HG03558 (cell line): Measurements from ENCODE around the gene CLDN15.

Source experiments
- ATAC-seq: cut with Tn5 transposase; IDR thresholded peaks from one replicate; pipeline ENCODE4 v1.9.1; 2021; ENCODE audit warnings: moderate number of reproducible peaks; ENCODE audit not compliant: unreplicated experiment; ENCODE audit errors: extremely low read depth

The CLDN15 gene

GRCh38 chr7:101245147-101245668 lies 7.6 kb upstream of the CLDN15 start:
- ATAC-seq, result no peak

- ATAC-seq, result peak; percentile 69
Observed at GRCh38 chr7:101244375-101245146, 7.0 kb upstream of the CLDN15 start, which contains the start of gene FIS1. TSS of gene FIS1 (minus strand) at chr7:101245081. CDS start at chr7:101245004, 77 bp downstream.

DNA sequence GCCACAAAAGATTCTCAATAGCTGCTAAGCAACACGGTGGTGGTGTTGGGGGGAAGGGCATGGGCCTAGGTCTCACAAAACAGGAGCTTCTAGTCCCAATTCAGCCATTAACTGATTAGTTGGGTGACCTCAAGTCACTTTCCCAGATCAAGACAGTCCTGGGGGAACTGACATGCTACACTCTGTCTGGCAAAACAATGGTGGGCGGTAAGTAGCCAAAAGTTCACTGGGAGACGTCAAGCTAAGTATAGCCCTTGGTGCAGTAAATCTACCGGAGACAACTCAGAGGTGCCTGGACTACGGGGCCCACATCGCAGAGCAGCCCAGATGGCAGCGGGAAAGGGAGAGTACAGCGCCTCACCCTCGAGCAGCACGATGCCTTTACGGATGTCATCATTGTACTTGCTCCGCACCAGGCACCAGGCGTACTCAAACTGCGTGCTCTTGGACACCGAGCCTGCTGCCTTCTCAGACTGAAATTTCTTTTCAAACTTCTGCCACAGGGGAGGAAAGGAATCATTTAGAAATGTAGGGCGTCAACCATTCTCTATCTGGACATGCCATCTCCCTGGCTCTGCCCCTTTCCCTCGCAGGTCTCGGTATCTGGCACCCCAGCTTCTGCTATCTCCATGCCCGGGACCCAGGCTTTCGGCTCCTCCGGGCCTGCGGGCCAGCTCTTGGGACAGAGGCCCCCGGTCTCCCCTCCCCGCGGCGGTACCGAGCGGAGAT lies 6.2 kb upstream of the CLDN15 start:
- no peak for ATAC-seq

DNA sequence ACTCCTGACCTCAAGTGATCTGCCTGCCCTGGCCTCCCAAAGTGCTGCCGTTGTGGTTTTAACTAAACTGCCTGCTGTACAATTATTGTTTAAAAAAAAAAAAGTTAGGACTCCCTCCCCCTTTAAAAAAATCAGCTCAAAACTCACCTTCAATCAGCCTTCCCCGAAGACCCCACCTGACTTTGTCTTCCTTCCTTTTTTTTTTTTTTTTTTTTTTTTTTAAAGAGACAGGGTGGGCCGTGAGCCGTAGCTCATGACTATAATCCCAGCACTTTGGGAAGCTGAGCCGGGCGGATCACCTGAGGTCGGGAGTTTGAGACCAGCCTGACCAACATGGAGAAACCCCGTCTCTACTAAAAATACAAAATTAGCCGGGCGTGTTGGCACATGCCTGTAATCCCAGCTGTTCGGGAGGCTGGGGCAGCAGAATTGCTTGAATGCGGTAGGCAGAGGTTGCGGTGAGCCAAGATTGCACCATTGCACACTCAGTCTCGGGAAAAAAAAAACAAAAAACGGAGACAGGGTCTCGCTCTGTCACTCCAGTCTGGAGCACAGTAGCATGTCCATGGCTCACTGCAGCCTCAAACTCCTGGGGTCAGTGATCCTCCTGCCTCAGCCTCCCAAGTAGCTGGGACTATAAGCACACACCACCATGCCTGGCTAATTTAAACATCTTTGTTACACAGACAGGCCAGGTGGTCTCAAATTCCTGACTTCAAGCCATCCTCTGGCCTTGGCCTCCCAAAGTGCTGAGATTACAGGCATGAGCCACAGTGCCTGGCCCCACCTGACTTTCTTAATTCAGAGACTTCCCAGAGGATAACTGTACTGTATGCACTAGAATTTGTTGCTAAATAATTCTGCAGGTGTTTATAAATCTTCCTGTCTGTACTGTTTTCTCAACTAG lies 4.1 kb upstream of the CLDN15 start:
- no peak for ATAC-seq

DNA sequence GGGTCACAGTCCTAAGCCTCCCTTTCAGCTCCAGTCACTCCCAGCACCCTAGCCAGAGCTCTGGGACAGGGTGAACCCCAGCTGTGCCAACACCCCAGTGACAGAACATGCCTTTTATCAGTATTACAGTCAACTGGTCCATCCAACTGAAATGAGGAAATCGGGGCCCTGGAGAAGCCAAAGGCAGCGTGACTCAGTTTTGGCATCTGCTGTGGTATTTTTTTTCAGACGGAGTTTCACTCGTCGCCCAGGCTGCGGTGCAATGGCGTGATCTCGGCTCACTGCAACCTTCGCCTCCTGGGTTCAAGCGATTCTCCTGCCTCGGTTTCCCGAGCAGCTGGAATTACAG lies 3.4 kb upstream of the CLDN15 start:
- ATAC-seq, result no peak

DNA sequence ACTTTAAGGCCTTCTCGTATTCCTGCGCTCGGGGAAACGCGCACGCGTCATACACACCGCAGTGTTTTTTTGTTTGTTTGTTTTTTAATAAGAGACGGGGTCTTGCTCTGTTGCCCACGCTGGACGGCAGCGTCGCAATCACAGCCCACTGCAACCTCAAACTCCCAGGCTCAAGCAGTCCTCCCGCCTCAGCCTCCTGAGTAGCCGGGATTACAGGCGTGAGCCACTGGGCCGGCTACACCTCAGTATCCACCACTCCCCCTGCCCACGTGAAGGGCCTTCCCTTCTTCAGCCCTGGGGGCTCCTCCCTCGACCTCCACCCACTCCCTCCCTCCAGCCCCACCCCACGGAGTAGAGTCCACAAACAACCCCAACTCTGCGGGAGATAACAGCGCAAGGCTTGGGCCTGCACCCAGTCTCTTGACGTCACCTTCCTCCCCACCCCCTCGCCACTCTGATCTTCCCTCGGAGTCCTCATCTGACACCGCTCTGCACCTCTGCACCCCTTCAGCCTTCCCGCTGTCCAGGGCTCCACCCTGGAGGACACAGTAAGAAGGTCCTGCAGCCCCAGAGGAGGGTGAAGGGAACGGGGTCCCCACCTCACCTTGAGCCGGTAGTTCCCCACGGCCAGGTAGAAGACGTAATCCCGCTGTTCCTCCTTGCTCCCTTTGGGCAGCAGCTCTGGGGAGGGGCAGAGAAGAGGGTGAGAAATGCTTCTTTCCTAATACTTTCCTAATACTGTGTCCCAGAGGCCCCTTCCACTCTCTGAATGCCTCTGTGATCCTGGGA lies 2.8 kb upstream of the CLDN15 start:
- no peak for ATAC-seq

DNA sequence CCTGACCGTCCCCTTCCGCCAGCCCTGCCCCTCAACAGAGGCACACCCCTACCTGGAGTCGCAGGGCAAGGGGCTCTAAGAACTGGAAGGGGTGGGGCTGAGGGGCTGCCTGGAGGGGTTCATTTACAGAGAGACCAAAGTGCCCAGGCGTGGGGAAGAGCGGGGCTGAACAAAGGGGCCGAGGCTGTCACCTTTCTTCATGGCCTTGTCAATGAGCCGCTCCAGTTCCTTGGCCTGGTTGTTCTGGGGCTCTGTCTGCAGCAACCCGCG lies 2.3 kb upstream of the CLDN15 start:
- ATAC-seq, result no peak

GRCh38 chr7:101239191-101239950 lies 1.8 kb upstream of the CLDN15 start:
- ATAC-seq, result no peak

DNA sequence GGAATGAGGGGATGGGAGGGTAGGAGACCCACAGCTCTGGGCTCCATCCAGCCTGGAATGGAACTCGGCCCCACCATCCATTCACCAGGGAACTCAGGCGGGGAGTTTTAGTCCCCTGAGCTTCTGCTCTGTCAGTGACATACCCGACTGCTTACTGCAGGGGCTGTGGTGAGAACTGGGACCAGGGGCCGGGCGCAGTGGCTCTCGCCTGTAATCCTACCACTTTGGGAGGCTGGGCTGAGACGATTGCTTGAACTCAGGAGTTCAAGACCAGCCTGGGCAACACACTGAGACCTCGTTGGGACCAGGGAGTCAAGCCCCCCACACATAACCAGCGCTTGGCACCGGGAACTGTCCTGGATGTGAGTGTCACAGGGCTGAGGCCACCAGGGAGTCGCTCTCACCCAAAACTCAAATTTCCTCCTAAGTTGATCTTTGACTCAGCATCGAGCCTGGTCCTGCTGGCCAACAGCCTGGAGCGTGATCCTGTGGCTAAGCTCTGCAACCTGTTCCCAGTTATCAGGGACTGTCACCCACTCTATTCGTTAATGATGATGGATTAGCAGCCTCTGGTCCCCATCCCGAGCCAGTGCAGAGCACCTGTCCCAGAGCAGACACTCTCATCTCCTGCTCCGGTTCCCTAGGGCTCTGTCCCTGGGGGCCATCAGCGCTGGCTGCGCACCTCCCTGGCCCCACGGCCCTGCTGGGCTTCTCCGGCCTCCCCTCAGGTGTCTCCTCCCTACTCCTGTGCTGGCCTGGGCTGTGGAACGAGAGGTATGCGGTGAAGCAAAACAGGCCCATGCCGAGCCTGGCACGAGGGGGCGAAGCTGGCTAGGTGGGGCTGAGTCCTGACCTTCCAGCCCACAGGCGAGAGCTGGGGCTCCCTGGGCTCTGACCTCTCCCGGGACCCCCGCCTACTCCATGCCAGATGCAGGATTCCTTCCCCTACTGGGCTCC lies 902 bp upstream of the CLDN15 start:
- ATAC-seq, result no peak

GRCh38 chr7:101236292-101236835 lies 1.2 kb downstream of the CLDN15 start:
- ATAC-seq, result no peak

- no peak for ATAC-seq
Observed at GRCh38 chr7:101235522-101235921, 2.1 kb downstream of the CLDN15 start.

- ATAC-seq, result no peak
Observed at GRCh38 chr7:101235050-101235449, 2.6 kb downstream of the CLDN15 start.

GRCh38 chr7:101234636-101235035 lies 3.0 kb downstream of the CLDN15 start:
- no peak for ATAC-seq

GRCh38 chr7:101233907-101234547 lies 3.6 kb downstream of the CLDN15 start:
- ATAC-seq, result no peak

GRCh38 chr7:101232141-101232850 lies 5.3 kb downstream of the CLDN15 start:
- no peak for ATAC-seq

GRCh38 chr7:101231644-101232043 lies 6.0 kb downstream of the CLDN15 start:
- no peak for ATAC-seq

- ATAC-seq, result no peak
Observed at GRCh38 chr7:101226721-101227120, 10.9 kb downstream of the CLDN15 start.
